EL (cell line): ENCODE measurements around the gene DEFB124.

Experiments used
- DNase-seq: peaks from one replicate; pipeline ENCODE4 v3.0.0-alpha.2; 2016

The DEFB124 gene

DNA sequence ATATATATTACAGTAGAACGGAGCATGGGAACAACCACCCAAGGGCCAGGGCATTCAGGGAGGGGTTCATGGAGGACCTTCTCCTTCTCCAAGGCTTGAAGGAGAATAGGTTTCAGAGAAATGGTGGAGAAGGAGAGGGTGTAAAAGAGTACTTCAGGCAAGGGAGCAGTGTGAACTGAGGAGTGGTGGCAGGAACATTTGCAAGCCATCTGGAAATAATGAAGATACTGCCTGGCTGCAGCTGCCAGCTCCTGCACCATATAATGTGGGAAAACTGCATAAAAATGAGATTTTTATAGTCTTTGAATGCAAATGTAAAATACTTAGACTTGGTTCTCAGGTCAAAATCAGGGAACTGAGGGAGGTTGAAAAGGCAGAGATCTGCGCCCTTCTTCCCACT, 59.3 kb downstream of the DEFB124 start:
- DNase-seq, result no peak
